ENCODE data around the gene PDZD11.
"Not testable (repeated sequence)": the region's sequence is repeated elsewhere in the genome, so short reads cannot be mapped to it uniquely, and the experiment has no call there.

The PDZD11 gene

GRCh38 chrX:70289793-70290770, at the start of gene PDZD11, which contains the start of gene KIF4A:
Gene PDZD11, minus strand, starts transcription at chrX:70289927. Its CDS starts 586 bp downstream, at chrX:70289341.
Gene KIF4A, plus strand, starts transcription at chrX:70290104. Its CDS starts 355 bp downstream, at chrX:70290459.
- DNase-seq, result peak; percentile 19 to 58

GRCh38 chrX:70338290-70338689, 48.6 kb upstream of the PDZD11 start:
- no peak for DNase-seq

GRCh38 chrX:70336767-70337166, 47.0 kb upstream of the PDZD11 start:
- DNase-seq, result no peak

- DNase-seq, result no peak
These were observed 42.9 kb upstream of the PDZD11 start for GRCh38 chrX:70332600-70332999.

GRCh38 chrX:70331161-70331560, 41.4 kb upstream of the PDZD11 start:
- no peak for DNase-seq

- DNase-seq, result no peak
These were observed 34.6 kb upstream of the PDZD11 start for GRCh38 chrX:70324326-70324725.

- not testable (repeated sequence) for DNase-seq
These were observed 33.9 kb upstream of the PDZD11 start for GRCh38 chrX:70323628-70324027.

GRCh38 chrX:70322784-70323183, 33.1 kb upstream of the PDZD11 start:
- no peak for DNase-seq

- DNase-seq, result no peak
These were observed 23.8 kb upstream of the PDZD11 start for GRCh38 chrX:70313503-70313902.

- no peak for DNase-seq
These were observed 12.0 kb upstream of the PDZD11 start for GRCh38 chrX:70301716-70302115.

- no peak for DNase-seq
These were observed 3.9 kb upstream of the PDZD11 start for GRCh38 chrX:70293621-70294020.

- DNase-seq, result no peak
These were observed 3.1 kb upstream of the PDZD11 start for GRCh38 chrX:70292788-70293187.

- DNase-seq, result no peak
These were observed 447 bp downstream of the PDZD11 start for GRCh38 chrX:70289168-70289792.

GRCh38 chrX:70281951-70282350, 7.8 kb downstream of the PDZD11 start, which contains the start of gene RAB41:
Gene RAB41, plus strand, starts transcription at chrX:70282172. Its CDS starts 46 bp downstream, at chrX:70282218.
- no peak for DNase-seq

GRCh38 chrX:70280573-70280972, 9.2 kb downstream of the PDZD11 start:
- DNase-seq, result no peak

GRCh38 chrX:70279081-70279480, 10.6 kb downstream of the PDZD11 start:
- no peak for DNase-seq

- not testable (repeated sequence) for DNase-seq
These were observed 15.7 kb downstream of the PDZD11 start for GRCh38 chrX:70274029-70274428.

- no peak for DNase-seq
These were observed 21.7 kb downstream of the PDZD11 start, which contains the start of gene ARR3 for GRCh38 chrX:70268034-70268433. Gene ARR3, plus strand, starts transcription at chrX:70268334. Its CDS starts 1,052 bp downstream, at chrX:70269386.

- DNase-seq, result no peak
These were observed 24.9 kb downstream of the PDZD11 start for GRCh38 chrX:70264784-70265183.

GRCh38 chrX:70262952-70263567, 26.7 kb downstream of the PDZD11 start:
- no peak for DNase-seq

- no peak for DNase-seq
These were observed 29.6 kb downstream of the PDZD11 start, which contains the start of gene P2RY4 for GRCh38 chrX:70260104-70260503. Gene P2RY4, minus strand, starts transcription at chrX:70260204. Its CDS starts 580 bp downstream, at chrX:70259624.

- DNase-seq, result no peak
These were observed 32.1 kb downstream of the PDZD11 start for GRCh38 chrX:70257423-70258288.

All from hippocampal formation (tissue), 2 donors.